ENCODE results near the gene GNAT2. TPM values are rescaled to one million over a fixed set of nuclear protein-coding genes. Genes with fewer than 3 reads are reported as not detected.

Gene GNAT2
- total RNA-seq, 4 donors from 2014 or later, result 0.33 TPM; not detected in 3

DNA sequence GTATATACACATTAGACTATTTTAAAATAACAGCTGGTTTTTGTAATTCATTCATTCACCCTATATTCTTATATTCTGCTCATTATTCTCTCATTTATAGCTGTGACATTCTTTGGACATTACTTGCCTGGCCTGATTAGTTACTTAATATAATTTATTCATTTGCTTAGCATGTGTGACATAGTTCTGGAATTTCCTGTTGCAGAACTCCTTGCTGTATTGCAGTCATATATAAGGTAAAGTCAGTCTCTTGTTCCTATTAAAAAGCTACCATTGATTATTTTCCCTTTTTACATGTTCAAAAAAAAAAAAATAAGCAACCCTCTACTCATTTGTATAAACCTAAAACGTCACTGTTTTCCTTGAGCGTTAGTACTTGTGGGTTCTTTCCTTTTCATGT is 23.9 kb downstream of the GNAT2 start:
- no peaks in the 10 kb centered on the region for H3K9me3 ChIP-seq
- no peak overlapping the region for H3K4me3 ChIP-seq
- no peak for TF ChIP-seq EP300 (IDR thresholded peaks at IDR 0.05)
- TF ChIP-seq POLR2A (IDR thresholded peaks at IDR 0.05; ENCODE audit: low read depth), result no peak
- no peak for TF ChIP-seq POLR2AphosphoS5 (IDR thresholded peaks at IDR 0.05)
- TF ChIP-seq, protein P1, sequence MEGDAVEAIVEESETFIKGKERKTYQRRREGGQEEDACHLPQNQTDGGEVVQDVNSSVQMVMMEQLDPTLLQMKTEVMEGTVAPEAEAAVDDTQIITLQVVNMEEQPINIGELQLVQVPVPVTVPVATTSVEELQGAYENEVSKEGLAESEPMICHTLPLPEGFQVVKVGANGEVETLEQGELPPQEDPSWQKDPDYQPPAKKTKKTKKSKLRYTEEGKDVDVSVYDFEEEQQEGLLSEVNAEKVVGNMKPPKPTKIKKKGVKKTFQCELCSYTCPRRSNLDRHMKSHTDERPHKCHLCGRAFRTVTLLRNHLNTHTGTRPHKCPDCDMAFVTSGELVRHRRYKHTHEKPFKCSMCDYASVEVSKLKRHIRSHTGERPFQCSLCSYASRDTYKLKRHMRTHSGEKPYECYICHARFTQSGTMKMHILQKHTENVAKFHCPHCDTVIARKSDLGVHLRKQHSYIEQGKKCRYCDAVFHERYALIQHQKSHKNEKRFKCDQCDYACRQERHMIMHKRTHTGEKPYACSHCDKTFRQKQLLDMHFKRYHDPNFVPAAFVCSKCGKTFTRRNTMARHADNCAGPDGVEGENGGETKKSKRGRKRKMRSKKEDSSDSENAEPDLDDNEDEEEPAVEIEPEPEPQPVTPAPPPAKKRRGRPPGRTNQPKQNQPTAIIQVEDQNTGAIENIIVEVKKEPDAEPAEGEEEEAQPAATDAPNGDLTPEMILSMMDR (IDR thresholded peaks at IDR 0.05), result no peak
- H3K36me3 ChIP-seq, result peaks cover 15 to 76% (median 49%) of the 10 kb centered on the region in 4 donors
- DNase-seq (ENCODE audit: extremely low spot score), result no peak
- H3K27ac ChIP-seq (replicated peaks in 1 of 4), result no peak overlapping the region
- WGBS, result 90% methylated on average over 2 of the region's 2 CpGs
- no peaks in the 10 kb centered on the region for H3K4me1 ChIP-seq
- intact Hi-C loops (cut with DNase I), result no loop called here
- no peaks in the 10 kb centered on the region for H3K27me3 ChIP-seq

DNA sequence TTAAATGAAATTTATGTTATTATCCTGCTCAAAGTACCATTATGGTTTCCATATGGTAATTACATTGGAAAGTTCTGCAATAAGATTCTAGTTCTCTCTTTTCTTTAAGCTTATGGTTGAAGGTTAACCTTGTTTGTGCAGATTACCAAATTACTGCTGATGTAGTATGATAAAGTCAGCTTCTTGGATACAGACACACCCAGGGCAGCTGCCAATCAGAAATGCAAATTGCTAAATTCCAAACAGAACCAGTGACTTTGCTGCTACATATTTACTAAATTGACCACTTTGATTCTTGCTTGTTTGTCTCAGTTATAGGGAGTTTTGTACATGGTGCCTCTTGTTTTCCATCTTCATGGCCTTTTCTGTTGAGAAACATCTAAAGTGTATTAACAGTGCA is 26.5 kb downstream of the GNAT2 start:
- Histone ChIP-seq H3K9me3 (no peaks in the 10 kb centered on the region), H3K36me3 (peaks cover 18 to 91% (median 60%) of the 10 kb centered on the region in 4 donors), H3K27me3 (no peaks in the 10 kb centered on the region), H3K27ac (replicated peaks in 1 of 4) (no peak overlapping the region), H3K4me3 (no peak overlapping the region), H3K4me1 (no peaks in the 10 kb centered on the region)
- no peak for DNase-seq (ENCODE audit: extremely low spot score)
- TF ChIP-seq EP300 (IDR thresholded peaks at IDR 0.05) (no peak), POLR2AphosphoS5 (IDR thresholded peaks at IDR 0.05) (peak in 1 of 2 donors; percentile 6), POLR2A (IDR thresholded peaks at IDR 0.05; ENCODE audit: low read depth) (no peak)
- TF ChIP-seq, protein P1 (IDR thresholded peaks at IDR 0.05), result no peak
- intact Hi-C loops (cut with DNase I), result no loop called here

DNA sequence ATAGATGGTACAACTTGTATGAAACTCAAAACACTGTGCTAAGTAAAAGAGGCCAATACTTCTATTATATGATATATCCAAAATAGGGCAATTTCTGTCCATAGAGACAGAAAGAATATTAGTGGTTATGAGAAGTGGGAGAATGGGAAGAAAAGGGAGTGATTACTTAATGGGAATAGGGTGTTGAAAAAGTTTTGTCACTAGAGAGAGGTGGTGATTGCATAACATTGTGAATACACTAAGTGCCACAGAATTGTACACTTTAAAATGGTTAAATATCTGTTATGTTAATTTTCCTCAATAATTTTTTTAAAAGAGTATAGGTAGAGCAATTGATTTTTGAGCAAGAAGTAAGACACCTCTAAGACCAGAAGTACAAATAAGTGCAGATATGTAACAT is 29.7 kb downstream of the GNAT2 start:
- TF ChIP-seq, protein P1 (IDR thresholded peaks at IDR 0.05), result no peak
- TF ChIP-seq EP300 (IDR thresholded peaks at IDR 0.05) (no peak), POLR2A (IDR thresholded peaks at IDR 0.05; ENCODE audit: low read depth) (no peak), POLR2AphosphoS5 (IDR thresholded peaks at IDR 0.05) (no peak)
- H3K4me1 ChIP-seq, result no peaks in the 10 kb centered on the region
- no peaks in the 10 kb centered on the region for H3K9me3 ChIP-seq
- H3K4me3 ChIP-seq, result no peak overlapping the region
- H3K27me3 ChIP-seq, result no peaks in the 10 kb centered on the region
- no peak for DNase-seq (ENCODE audit: extremely low spot score)
- intact Hi-C loops (cut with DNase I), result no loop called here
- H3K36me3 ChIP-seq, result peaks cover 34 to 99% (median 71%) of the 10 kb centered on the region in 4 donors
- H3K27ac ChIP-seq (replicated peaks in 1 of 4), result no peak overlapping the region

DNA sequence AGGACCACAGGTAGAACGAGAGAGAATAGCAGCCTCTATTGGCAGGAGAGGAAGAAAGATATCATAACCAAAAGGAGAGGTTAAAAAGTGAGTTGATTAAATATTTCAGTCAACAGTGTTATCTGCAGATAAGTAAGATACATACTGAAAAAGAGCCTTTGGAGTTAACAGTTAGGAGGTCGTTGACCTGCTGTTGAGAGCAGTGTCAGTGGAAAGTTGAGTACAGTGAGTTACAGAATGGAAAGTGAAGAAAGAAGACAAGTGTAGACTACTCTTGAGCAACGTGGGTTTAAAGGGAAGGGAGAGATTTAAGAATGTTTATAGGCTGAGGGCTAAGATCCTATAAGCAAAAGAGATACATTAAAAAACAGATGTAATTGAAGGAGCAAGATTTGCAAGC is 30.2 kb downstream of the GNAT2 start:
- WGBS, result 87% methylated on average over 3 of the region's 3 CpGs
- H3K36me3 ChIP-seq, result peaks cover 34 to 99% (median 75%) of the 10 kb centered on the region in 4 donors
- intact Hi-C loops (cut with DNase I), result no loop called here

More for the DNA sequence above, 30.2 kb downstream of the GNAT2 start:
- no peaks in the 10 kb centered on the region for H3K9me3 ChIP-seq
- H3K4me3 ChIP-seq, result no peak overlapping the region
- H3K27me3 ChIP-seq, result no peaks in the 10 kb centered on the region
- no peak overlapping the region for H3K27ac ChIP-seq (replicated peaks in 1 of 4)
- DNase-seq (ENCODE audit: extremely low spot score), result no peak
- TF ChIP-seq POLR2A (IDR thresholded peaks at IDR 0.05; ENCODE audit: low read depth) (no peak), EP300 (IDR thresholded peaks at IDR 0.05) (no peak), POLR2AphosphoS5 (IDR thresholded peaks at IDR 0.05) (no peak)
- TF ChIP-seq, protein P1 (IDR thresholded peaks at IDR 0.05), result no peak
- H3K4me1 ChIP-seq, result no peaks in the 10 kb centered on the region
